A549 (cell line): ENCODE measurements around the gene KCNMB1. TPM values are rescaled to one million over a fixed set of nuclear protein-coding genes. Genes with fewer than 3 reads are reported as not detected.

ENCODE experiments used
- ATAC-seq, 2 experiments: fragments of 200-7000 bp in 1 of 2; fragments of >200 bp in 1 of 2; cut with Nextera tagmentation in 1 of 2; cut with Tn5 transposase in 1 of 2; 3 replicates each; pipeline versions ENCODE4 v1.8.0 to v1.9.1; 2018 to 2020; ENCODE audit warnings: mild to moderate bottlenecking in 1 of 2, moderate library complexity in 1 of 2
- CTCF ChIA-PET: fragments of 300-600 bp; sonication (Branson Sonifier 250); formaldehyde crosslinking; extraction: SDS; loops from one replicate; lab custom pipeline; 2021; ENCODE audit warnings: antibody characterized with exemption, inconsistent platforms; lab: Yijun Ruan, JAX
- POLR2A ChIA-PET: fragments of 350-600 bp; formaldehyde crosslinking; extraction: SDS; loops from one replicate; lab custom pipeline; 2021; ENCODE audit warnings: antibody characterized with exemption, inconsistent platforms; lab: Yijun Ruan, JAX
- DNase-seq, 2 experiments: peaks; one replicate each; pipeline versions ENCODE4 v3.0.0 to v3.0.0-alpha.2; 2011 to 2016; ENCODE audit warnings: low read depth in 1 of 2, low spot score in 1 of 2
- FAIRE-seq: peaks from 2 replicates; lab custom pipeline; 2011; peaks lifted over from hg19 to GRCh38; lab: Jason Lieb, UNC
- H3K27ac ChIP-seq, 2 experiments: fragments of >200 bp; sonication (Bioruptor Twin); formaldehyde crosslinking; 3 replicates each; pipeline ENCODE4 v1.5.1; 2016 to 2017
- H3K4me1 ChIP-seq: fragments of >200 bp; sonication (Bioruptor Twin); formaldehyde crosslinking; 3 replicates; pipeline ENCODE4 v1.6.1; 2016
- H3K4me2 ChIP-seq: fragments of >200 bp; sonication (Bioruptor Twin); formaldehyde crosslinking; 3 replicates; pipeline ENCODE4 v1.6.1; 2016
- H3K4me3 ChIP-seq: fragments of >200 bp; sonication (Bioruptor Twin); formaldehyde crosslinking; 3 replicates; pipeline ENCODE4 v1.5.1; 2016
- H3K9me3 ChIP-seq: fragments of >200 bp; sonication (Bioruptor Twin); formaldehyde crosslinking; 3 replicates; pipeline ENCODE4 v1.6.1; 2016
- ATOH8 ChIP-seq: fragments of 250-450 bp; sonication (Bioruptor Pico); IDR thresholded peaks from 2 replicates; pipeline ENCODE4 v1.5.0; 2020; ENCODE audit warnings: low read depth, mild to moderate bottlenecking, moderate library complexity
- BCL3 ChIP-seq: fragments of >200 bp; sonication (Bioruptor Twin); formaldehyde crosslinking; IDR thresholded peaks from 3 replicates; pipeline ENCODE4 v1.6.1; 2016
- CBX8 ChIP-seq: fragments of 200-600 bp; sonication (generic); IDR thresholded peaks from 2 replicates; pipeline ENCODE4 v1.6.1; 2016
- CEBPB ChIP-seq, 2 experiments: fragments of >200 bp in 1 of 2; sonication (Bioruptor Twin) in 1 of 2; formaldehyde crosslinking in 1 of 2; IDR thresholded peaks; 2 replicates each; pipeline ENCODE4 v1.6.1; 2012 to 2016
- CHD4 ChIP-seq: fragments of 200-600 bp; sonication (generic); IDR thresholded peaks from 2 replicates; pipeline ENCODE4 v1.6.1; 2016; ENCODE audit warnings: antibody characterized with exemption, mild to moderate bottlenecking, borderline replicate concordance
- E2F6 ChIP-seq: IDR thresholded peaks from 2 replicates; pipeline ENCODE4 v1.6.1; 2012; ENCODE audit warnings: low read depth, borderline replicate concordance
- EHF ChIP-seq: fragments of 250-450 bp; sonication (Bioruptor Pico); IDR thresholded peaks from 2 replicates; pipeline ENCODE4 v1.5.0; 2020; ENCODE audit warnings: mild to moderate bottlenecking
- ELK1 ChIP-seq: fragments of 150-350 bp; IDR thresholded peaks from 2 replicates; pipeline ENCODE4 v1.6.1; 2014; ENCODE audit warnings: low read depth, mild to moderate bottlenecking, low read length
- EP300 ChIP-seq, 2 experiments: fragments of >200 bp; sonication (Bioruptor Twin); formaldehyde crosslinking; IDR thresholded peaks; 2 replicates in 1 of 2; 3 replicates in 1 of 2; pipeline ENCODE4 v1.6.1; 2016 to 2017
- ESRRA ChIP-seq: fragments of 150-350 bp; IDR thresholded peaks from 2 replicates; pipeline ENCODE4 v1.6.1; 2014; ENCODE audit warnings: mild to moderate bottlenecking, low read length, borderline replicate concordance
- FOXS1 ChIP-seq: fragments of 250-450 bp; sonication (Bioruptor Pico); IDR thresholded peaks from 2 replicates; pipeline ENCODE4 v1.5.0; 2020; ENCODE audit warnings: mild to moderate bottlenecking, moderate library complexity
- GATA3 ChIP-seq: IDR thresholded peaks from 2 replicates; pipeline ENCODE4 v1.6.1; 2012; ENCODE audit warnings: borderline replicate concordance
- HMGXB4 ChIP-seq: fragments of 250-450 bp; sonication (Bioruptor Pico); IDR thresholded peaks from 2 replicates; pipeline ENCODE4 v1.5.0; 2021; ENCODE audit warnings: mild to moderate bottlenecking, moderate library complexity, borderline replicate concordance
- HOXB13 ChIP-seq: fragments of 250-450 bp; sonication (Bioruptor Pico); IDR thresholded peaks from 2 replicates; pipeline ENCODE4 v1.5.0; 2020; ENCODE audit warnings: low read depth, mild to moderate bottlenecking, moderate library complexity
- JUNB ChIP-seq: fragments of >200 bp; sonication (Bioruptor Twin); formaldehyde crosslinking; IDR thresholded peaks from 2 replicates; pipeline ENCODE4 v1.6.1; 2016
- MYC ChIP-seq: IDR thresholded peaks from 2 replicates; pipeline ENCODE4 v1.6.1; 2012; ENCODE audit warnings: mild to moderate bottlenecking, inconsistent platforms, low read length, improper control_type of control experiment, borderline replicate concordance
- PHF8 ChIP-seq: fragments of 200-600 bp; sonication (generic); IDR thresholded peaks from 2 replicates; pipeline ENCODE4 v1.6.1; 2016; ENCODE audit warnings: low read depth, mild to moderate bottlenecking, antibody characterized with exemption, moderate library complexity, borderline replicate concordance
- RCOR1 ChIP-seq: fragments of 150-350 bp; IDR thresholded peaks from 2 replicates; pipeline ENCODE4 v1.6.1; 2014; ENCODE audit warnings: antibody characterized with exemption, low read length, low read depth
- REST ChIP-seq: fragments of 200-600 bp; sonication (generic); IDR thresholded peaks from 2 replicates; pipeline ENCODE4 v1.6.1; 2016; ENCODE audit warnings: antibody characterized with exemption, mild to moderate bottlenecking, moderate library complexity
- RNF2 ChIP-seq: fragments of 200-600 bp; sonication (generic); IDR thresholded peaks from 2 replicates; pipeline ENCODE4 v1.6.1; 2016; ENCODE audit warnings: low read depth, mild to moderate bottlenecking, antibody characterized with exemption, moderate library complexity, borderline replicate concordance
- SMC3 ChIP-seq: fragments of >200 bp; sonication (Bioruptor Twin); formaldehyde crosslinking; IDR thresholded peaks from 3 replicates; pipeline ENCODE4 v1.6.1; 2018; ENCODE audit warnings: inconsistent platforms
- TFCP2L1 ChIP-seq: fragments of 250-450 bp; sonication (Bioruptor Pico); IDR thresholded peaks from 2 replicates; pipeline ENCODE4 v1.5.0; 2021; ENCODE audit warnings: mild to moderate bottlenecking
- ZNF302 ChIP-seq: fragments of 250-450 bp; sonication (Bioruptor Pico); IDR thresholded peaks from 2 replicates; pipeline ENCODE4 v1.9.0; 2021; ENCODE audit warnings: inconsistent platforms, mild to moderate bottlenecking, moderate library complexity
- ZSCAN20 ChIP-seq: fragments of 250-450 bp; sonication (Bioruptor Pico); IDR thresholded peaks from 2 replicates; pipeline ENCODE4 v1.8.0; 2022; ENCODE audit warnings: mild to moderate bottlenecking, moderate library complexity
- WGBS: methylation state at CpG from one replicate; pipeline ENCODE4 v1.1.6; 2017; ENCODE audit errors: missing lambda C conversion rate; 5-methylcytosine and 5-hydroxymethylcytosine counted together
- polyA plus RNA-seq, 4 experiments: library from polyadenylated mRNA; depleted of rRNA in 3 of 4; stranded (reverse); fragments of >200 nt; fragmentation: RNase III in 1 of 4; extraction: RNeasy Plus Mini Kit Qiagen cat#74134 plus additional on column Dnase treatment in 1 of 4; gene quantifications; 2 replicates in 3 of 4; 3 replicates in 1 of 4; pipeline ENCODE4 v1.2.3, GENCODE V29; 2011 to 2017

Gene KCNMB1
- polyA plus RNA-seq, 2 of the 4 experiments (the other 2 are of a cell fraction) = not detected

- Histone ChIP-seq H3K9me3 (no peaks in the 10 kb centered on the region), H3K27ac (no peak overlapping the region), H3K4me2 (no peak overlapping the region), H3K4me3 (no peak overlapping the region), H3K4me1 (no peaks in the 10 kb centered on the region)
- ATAC-seq (no peak), DNase-seq (no peak), FAIRE-seq (no peak)
- WGBS = 86% methylated on average over 1 of the region's 1 CpG
- CTCF ChIA-PET = no interaction called here
- POLR2A ChIA-PET = no interaction called here
- TF ChIP-seq MYC (no peak), EHF (no peak), CEBPB (IDR thresholded peaks at IDR 0.05) (no peak), EP300 (IDR thresholded peaks at IDR 0.05) (no peak), ZSCAN20 (CRISPR knock-in tag) (no peak), ELK1 (no peak), ESRRA (no peak), E2F6 (no peak), ZNF302 (CRISPR knock-in tag) (no peak), HOXB13 (CRISPR knock-in tag) (no peak), BCL3 (no peak), TFCP2L1 (CRISPR knock-in tag) (no peak), CHD4 (no peak), RNF2 (no peak), SMC3 (no peak), ATOH8 (CRISPR knock-in tag) (no peak), PHF8 (no peak), RCOR1 (no peak)
Observed at GRCh38 chr5:170363671-170364070, 25.5 kb downstream of the KCNMB1 start.

- CTCF ChIA-PET = no interaction called here
Observed at GRCh38 chr5:170362656-170363055, 26.5 kb downstream of the KCNMB1 start.

GRCh38 chr5:170362102-170362501, 27.1 kb downstream of the KCNMB1 start:
- Histone ChIP-seq H3K9me3 (no peaks in the 10 kb centered on the region), H3K27ac (no peak overlapping the region), H3K4me3 (no peak overlapping the region), H3K4me2 (no peak overlapping the region), H3K4me1 (no peaks in the 10 kb centered on the region)
- CTCF ChIA-PET = interaction anchor here (0.9 kb wide), 1 partner anchor 136 kb away, joined by 3 read pairs; no protein-coding TSS in a partner anchor
- no peak for ATAC-seq
- POLR2A ChIA-PET = no interaction called here
- 72% methylated on average over 7 of the region's 7 CpGs for WGBS
- DNase-seq = no peak
- FAIRE-seq = no peak
- TF ChIP-seq HMGXB4 (CRISPR knock-in tag) = no peak
- no peak for TF ChIP-seq HOXB13 (CRISPR knock-in tag)
- no peak for TF ChIP-seq FOXS1 (CRISPR knock-in tag)
- no peak for TF ChIP-seq RNF2
- TF ChIP-seq CBX8 = no peak
- TF ChIP-seq E2F6 = no peak
- TF ChIP-seq REST = no peak
- no peak for TF ChIP-seq GATA3

More at GRCh38 chr5:170362656-170363055, 26.5 kb downstream of the KCNMB1 start:
- DNase-seq (no peak), ATAC-seq (no peak), FAIRE-seq (no peak)
- Histone ChIP-seq H3K9me3 (no peaks in the 10 kb centered on the region), H3K27ac (no peak overlapping the region), H3K4me1 (no peaks in the 10 kb centered on the region), H3K4me2 (no peak overlapping the region), H3K4me3 (no peak overlapping the region)
- POLR2A ChIA-PET = no interaction called here
- 95% methylated on average over 6 of the region's 6 CpGs for WGBS
- TF ChIP-seq ZSCAN20 (CRISPR knock-in tag) = no peak
- no peak for TF ChIP-seq EHF
- no peak for TF ChIP-seq JUNB
- TF ChIP-seq RNF2 = no peak
